Measurements from ENCODE around the gene CANT1. TPM values are rescaled to one million over a fixed set of nuclear protein-coding genes. Genes with fewer than 3 reads are reported as not detected.

The CANT1 gene
- total RNA-seq, 1 donor from 2014 or later, result 23.1 TPM

GRCh38 chr17:79039171-79039570 is 29.6 kb upstream of the CANT1 start:
- H3K27ac ChIP-seq, result peak overlapping the region; percentile 44

DNA sequence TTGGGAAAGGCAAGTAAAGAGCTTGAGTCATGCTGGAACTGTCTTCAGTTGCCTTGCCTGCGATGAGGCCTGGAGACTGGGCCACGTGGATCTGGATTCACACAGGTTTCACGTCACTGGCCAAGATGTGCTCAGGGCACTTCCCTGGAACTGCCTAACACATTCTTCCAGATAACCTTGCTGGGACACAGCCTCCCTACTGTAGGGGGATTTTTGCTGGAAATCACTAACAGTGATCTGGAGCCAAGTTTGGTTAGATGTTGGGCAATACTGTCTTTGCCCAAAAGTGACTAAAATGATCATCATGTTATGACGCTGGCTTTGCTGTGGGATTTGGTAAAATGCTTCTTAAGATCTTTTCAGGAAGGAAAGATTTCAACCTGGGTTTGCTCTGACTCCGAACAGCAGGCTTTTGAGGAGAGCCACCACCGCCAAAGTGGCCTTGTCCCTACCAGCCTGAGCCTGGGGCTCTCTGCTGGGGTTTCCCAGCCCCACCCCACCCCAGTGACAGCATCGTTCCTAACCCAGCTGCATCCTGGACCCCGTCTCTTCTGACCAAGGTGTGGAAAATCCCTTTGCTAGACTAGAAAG is 29.1 kb upstream of the CANT1 start:
- Histone ChIP-seq H3K27me3 (no peaks in the 10 kb centered on the region), H3K27ac (peak overlapping the region; percentile 44)
- peak in 1 of 2 donors; percentile 97 for DNase-seq (ENCODE audit: extremely low spot score in 2 of 2)

More at GRCh38 chr17:79039171-79039570, 29.6 kb upstream of the CANT1 start:
- intact Hi-C loops (cut with DNase I), result no loop called here
- TF ChIP-seq CTCF (IDR thresholded peaks at IDR 0.05), result no peak
- TF ChIP-seq POLR2AphosphoS5 (IDR thresholded peaks at IDR 0.05; ENCODE audit: insufficient read depth in 1 of 2, low read depth in 1 of 2), result no peak
- TF ChIP-seq POLR2A (IDR thresholded peaks at IDR 0.05), result no peak
- no peak for DNase-seq (ENCODE audit: extremely low spot score in 2 of 2)
- Histone ChIP-seq H3K4me1 (peaks cover 26% of the 10 kb centered on the region), H3K9me3 (no peaks in the 10 kb centered on the region), H3K36me3 (no peaks in the 10 kb centered on the region), H3K4me3 (no peak overlapping the region), H3K27me3 (no peaks in the 10 kb centered on the region)

GRCh38 chr17:79036596-79036995 is 27.0 kb upstream of the CANT1 start:
- peaks cover 36% of the 10 kb centered on the region for H3K4me1 ChIP-seq
- no peak for DNase-seq (ENCODE audit: extremely low spot score in 2 of 2)

More for the DNA sequence above, 29.1 kb upstream of the CANT1 start:
- intact Hi-C loops (cut with DNase I), result no loop called here
- H3K4me1 ChIP-seq, result peaks cover 30% of the 10 kb centered on the region
- H3K36me3 ChIP-seq, result no peaks in the 10 kb centered on the region
- H3K4me3 ChIP-seq, result no peak overlapping the region
- TF ChIP-seq POLR2AphosphoS5 (IDR thresholded peaks at IDR 0.05; ENCODE audit: insufficient read depth in 1 of 2, low read depth in 1 of 2) (peak; percentile 15 to 37), POLR2A (IDR thresholded peaks at IDR 0.05) (no peak)
- no peaks in the 10 kb centered on the region for H3K9me3 ChIP-seq

GRCh38 chr17:79036181-79036580 is 26.6 kb upstream of the CANT1 start:
- Histone ChIP-seq H3K4me1 (peaks cover 36% of the 10 kb centered on the region), H3K27ac (peak overlapping the region; percentile 26), H3K36me3 (no peaks in the 10 kb centered on the region), H3K4me3 (no peak overlapping the region), H3K27me3 (no peaks in the 10 kb centered on the region), H3K9me3 (no peaks in the 10 kb centered on the region)
- no peak for DNase-seq (ENCODE audit: extremely low spot score in 2 of 2)
- TF ChIP-seq POLR2A (IDR thresholded peaks at IDR 0.05) (no peak), CTCF (IDR thresholded peaks at IDR 0.05) (no peak), POLR2AphosphoS5 (IDR thresholded peaks at IDR 0.05; ENCODE audit: insufficient read depth in 1 of 2, low read depth in 1 of 2) (no peak)
- intact Hi-C loops (cut with DNase I), result no loop called here

More at GRCh38 chr17:79036596-79036995, 27.0 kb upstream of the CANT1 start:
- intact Hi-C loops (cut with DNase I), result no loop called here
- H3K36me3 ChIP-seq, result no peaks in the 10 kb centered on the region
- no peak overlapping the region for H3K4me3 ChIP-seq
- H3K27ac ChIP-seq, result peak overlapping the region; percentile 26
- TF ChIP-seq POLR2A (IDR thresholded peaks at IDR 0.05), result no peak
- peak in 1 of 2 donors; percentile 84 for TF ChIP-seq POLR2AphosphoS5 (IDR thresholded peaks at IDR 0.05; ENCODE audit: insufficient read depth in 1 of 2, low read depth in 1 of 2)
- H3K9me3 ChIP-seq, result no peaks in the 10 kb centered on the region
- no peaks in the 10 kb centered on the region for H3K27me3 ChIP-seq

DNA sequence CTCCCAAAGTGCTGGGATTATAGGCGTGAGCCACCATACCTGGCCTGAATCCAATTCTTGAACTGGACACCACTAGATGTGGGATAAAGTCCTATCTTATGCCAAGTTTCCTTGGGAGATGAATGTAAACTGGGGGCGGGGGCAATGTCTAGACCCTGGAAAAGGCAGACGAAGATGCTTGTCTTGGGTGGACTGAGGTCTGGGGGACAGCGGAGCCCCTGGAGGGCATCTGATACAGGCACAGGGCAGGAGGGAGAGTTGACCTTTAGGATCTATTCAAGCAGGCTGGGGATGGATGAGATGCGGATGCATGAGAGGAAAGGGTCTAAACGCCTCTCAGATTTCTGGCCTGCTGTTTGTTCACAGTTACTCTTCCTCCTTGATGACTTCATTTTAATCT is 26.1 kb upstream of the CANT1 start:
- no peaks in the 10 kb centered on the region for H3K9me3 ChIP-seq
- peak overlapping the region; percentile 26 for H3K27ac ChIP-seq
- no peaks in the 10 kb centered on the region for H3K27me3 ChIP-seq
- no peaks in the 10 kb centered on the region for H3K36me3 ChIP-seq
- H3K4me1 ChIP-seq, result peaks cover 36% of the 10 kb centered on the region
- intact Hi-C loops (cut with DNase I), result no loop called here
- no peak overlapping the region for H3K4me3 ChIP-seq
- no peak for DNase-seq (ENCODE audit: extremely low spot score in 2 of 2)
- TF ChIP-seq POLR2AphosphoS5 (IDR thresholded peaks at IDR 0.05; ENCODE audit: insufficient read depth in 1 of 2, low read depth in 1 of 2) (no peak), CTCF (IDR thresholded peaks at IDR 0.05) (no peak), POLR2A (IDR thresholded peaks at IDR 0.05) (no peak)

GRCh38 chr17:79034931-79035485 is 25.4 kb upstream of the CANT1 start:
- no peak for TF ChIP-seq POLR2AphosphoS5 (IDR thresholded peaks at IDR 0.05; ENCODE audit: insufficient read depth in 1 of 2, low read depth in 1 of 2)
- TF ChIP-seq CTCF (IDR thresholded peaks at IDR 0.05), result no peak
- TF ChIP-seq POLR2A (IDR thresholded peaks at IDR 0.05), result no peak
- Histone ChIP-seq H3K27me3 (no peaks in the 10 kb centered on the region), H3K4me1 (peaks cover 36% of the 10 kb centered on the region), H3K9me3 (no peaks in the 10 kb centered on the region), H3K4me3 (no peak overlapping the region), H3K36me3 (no peaks in the 10 kb centered on the region), H3K27ac (no peak overlapping the region)
- no peak for DNase-seq (ENCODE audit: extremely low spot score in 2 of 2)
- intact Hi-C loops (cut with DNase I), result no loop called here
